IPS-18c (cell line): ENCODE measurements around the gene SDF2L1.
"Not testable (repeated sequence)": the region's sequence is repeated elsewhere in the genome, so short reads cannot be mapped to it uniquely, and the experiment has no call there.

Experiments
- H3K4me3 ChIP-seq: 2 replicates; pipeline ENCODE4 v1.7.0; 2013; ENCODE audit warnings: low read depth, mild to moderate bottlenecking, low read length, moderate library complexity; ENCODE audit not compliant: insufficient read depth
- H3K9me3 ChIP-seq: one replicate; pipeline ENCODE4 v1.6.1; 2013; ENCODE audit warnings: mild to moderate bottlenecking, low read length, moderate library complexity; ENCODE audit not compliant: control insufficient read depth, insufficient read depth

The SDF2L1 gene

DNA sequence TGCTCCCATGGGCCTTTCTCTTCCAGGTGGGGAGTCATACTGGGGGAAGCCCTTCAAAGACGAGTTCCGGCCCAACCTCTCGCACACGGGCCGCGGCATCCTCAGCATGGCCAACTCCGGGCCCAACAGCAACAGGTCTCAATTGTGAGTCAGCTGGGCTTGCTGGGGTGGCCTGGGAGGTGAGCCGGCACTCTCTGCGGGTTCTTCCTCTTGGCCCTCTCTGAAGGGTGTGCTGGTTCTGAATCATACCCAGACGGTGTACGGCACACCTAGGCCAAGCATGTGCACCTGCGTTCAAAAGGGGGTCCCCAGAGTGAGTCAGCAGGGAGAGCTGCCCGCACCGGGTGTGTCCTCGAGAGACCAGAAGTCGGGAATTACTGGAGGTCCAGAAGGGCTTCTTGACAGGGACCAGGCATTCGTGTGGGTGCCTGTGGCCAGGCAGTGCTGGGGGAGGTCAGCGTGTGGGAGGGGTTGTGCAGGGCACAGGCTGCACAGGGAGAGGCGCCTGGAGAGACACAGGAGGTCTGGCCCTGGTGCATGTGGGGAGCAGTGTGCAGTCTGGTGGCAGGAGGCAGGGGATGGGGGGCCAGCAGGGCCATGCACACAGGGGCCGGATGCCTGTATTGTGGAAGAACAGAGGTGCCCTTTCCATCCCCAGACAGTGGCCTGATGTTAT, 46.7 kb downstream of the SDF2L1 start:
- H3K4me3 ChIP-seq: no peak overlapping the region
- H3K9me3 ChIP-seq: peaks cover 2% of the 10 kb centered on the region

DNA sequence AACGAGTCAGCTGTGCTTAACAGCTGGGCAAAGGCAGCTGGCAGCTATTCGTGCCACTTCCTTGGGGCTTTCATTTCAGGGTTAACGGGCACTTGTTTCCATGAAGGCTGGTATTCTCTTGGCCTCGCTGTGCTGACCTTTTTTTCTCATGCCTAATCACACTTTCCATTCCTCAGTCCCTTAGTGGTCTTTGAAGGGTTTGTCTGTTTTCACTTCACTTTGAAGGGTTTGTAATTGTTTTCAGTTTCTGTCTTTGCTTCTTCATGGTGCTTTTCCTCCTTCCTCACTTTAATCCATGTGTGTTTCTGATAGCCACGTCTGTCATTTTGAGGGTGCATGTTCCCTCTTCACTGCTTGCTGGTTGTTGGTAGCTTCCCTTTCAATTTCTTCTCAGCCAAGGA, 48.3 kb downstream of the SDF2L1 start:
- peaks cover 2% of the 10 kb centered on the region for H3K9me3 ChIP-seq
- no peak overlapping the region for H3K4me3 ChIP-seq

DNA sequence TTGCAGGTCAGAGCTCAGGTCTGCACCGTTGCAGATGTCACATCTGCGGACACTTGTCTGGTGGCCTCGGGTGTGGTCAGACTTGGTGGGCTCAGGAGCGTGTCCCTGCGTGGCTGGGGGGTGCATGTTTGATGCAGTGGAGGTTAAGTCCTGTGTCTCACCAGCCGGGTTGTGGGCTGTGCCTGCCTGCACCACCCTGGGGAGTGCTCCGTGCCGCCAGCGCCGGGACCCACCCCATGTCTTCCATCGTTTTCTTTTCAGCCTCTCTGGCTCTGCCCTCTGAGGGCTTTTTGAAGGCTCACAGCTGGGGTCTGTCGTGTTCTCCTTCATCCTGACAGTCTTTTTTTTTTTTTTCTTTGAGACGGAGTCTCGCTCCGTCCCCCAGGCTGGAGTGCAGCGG, 49.7 kb downstream of the SDF2L1 start:
- H3K4me3 ChIP-seq: no peak overlapping the region

DNA sequence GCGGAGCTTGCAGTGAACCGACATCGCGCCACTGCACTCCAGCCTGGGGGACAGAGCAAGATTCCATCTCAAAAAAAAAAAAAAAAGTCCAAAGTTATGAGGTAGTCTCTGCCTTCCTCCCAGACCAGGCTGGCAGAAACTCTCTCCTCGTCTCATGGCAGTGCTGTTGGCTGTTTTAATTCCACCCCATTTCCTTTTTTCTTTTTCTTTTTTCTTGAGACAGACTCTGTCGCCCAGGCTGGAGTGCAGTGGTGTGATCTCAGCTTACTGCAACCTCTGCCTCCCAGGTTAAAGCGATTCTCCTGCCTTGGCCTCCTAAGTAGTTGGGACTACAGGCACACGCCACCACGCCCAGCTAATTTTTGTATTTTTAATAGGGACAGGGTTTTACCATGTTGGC, 50.8 kb downstream of the SDF2L1 start:
- H3K9me3 ChIP-seq, H3K4me3 ChIP-seq: not testable (repeated sequence)

More for the DNA sequence above, 49.7 kb downstream of the SDF2L1 start:
- H3K9me3 ChIP-seq: peaks cover 2% of the 10 kb centered on the region

DNA sequence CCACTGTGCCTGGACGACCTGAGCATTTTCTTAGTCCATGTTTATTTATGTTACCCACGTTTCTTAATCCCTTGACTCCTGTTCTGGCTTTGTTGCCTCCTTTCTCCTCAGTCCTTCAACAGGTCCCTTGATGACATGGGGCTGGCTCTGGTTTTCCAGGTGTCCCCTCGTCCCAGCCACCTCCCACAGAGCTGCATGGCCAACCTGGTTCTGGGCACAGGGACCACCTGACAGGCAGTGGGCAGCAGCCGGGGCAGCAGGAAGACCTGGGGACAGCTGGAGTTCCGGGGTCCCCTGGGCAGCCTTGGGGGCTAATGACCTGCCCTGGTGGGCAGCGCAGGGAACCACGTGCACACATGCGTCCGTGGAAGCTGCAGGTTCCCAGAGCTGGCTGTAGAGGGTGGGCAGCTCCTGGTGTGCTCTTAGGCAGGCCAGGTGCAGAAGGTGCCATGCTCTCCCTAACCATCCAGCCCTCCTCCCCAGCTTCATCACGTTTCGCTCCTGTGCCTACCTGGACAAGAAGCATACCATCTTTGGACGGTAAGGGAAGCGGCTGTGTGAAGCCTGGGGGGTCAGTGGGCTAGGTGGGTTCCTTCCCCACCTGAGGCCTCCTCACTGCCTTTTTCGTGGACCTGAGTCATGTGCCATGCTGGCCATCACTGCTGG, 51.4 kb downstream of the SDF2L1 start:
- no peaks in the 10 kb centered on the region for H3K9me3 ChIP-seq
- H3K4me3 ChIP-seq: no peak overlapping the region
